Measurements from ENCODE around the gene PPP1R16B. TPM values are rescaled to one million over a fixed set of nuclear protein-coding genes. Genes with fewer than 3 reads are reported as not detected.

The PPP1R16B gene
- total RNA-seq, 2 experiments from 2014 or later: 87.6 to 91.1 TPM

DNA sequence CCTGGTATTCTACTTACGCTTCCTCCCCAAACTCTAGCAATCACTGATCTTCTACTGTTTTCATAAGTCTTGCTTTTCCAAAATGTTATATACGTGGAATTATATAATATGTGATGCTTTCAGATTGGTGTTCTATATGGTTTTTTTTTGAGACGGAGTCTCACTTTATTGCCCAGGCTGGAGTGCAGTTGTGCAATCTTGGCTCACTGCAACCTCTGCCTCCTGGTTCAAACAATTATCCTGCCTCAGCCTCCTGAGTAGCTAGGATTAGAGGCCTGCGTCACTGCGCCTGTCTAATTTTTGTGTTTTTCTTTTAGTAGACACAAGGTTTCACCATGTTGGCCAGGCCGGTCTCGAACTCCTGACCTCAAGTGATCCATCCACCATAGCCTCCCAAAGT is 109.9 kb downstream of the PPP1R16B start:
- no peaks in the 10 kb centered on the region for H3K9me3 ChIP-seq (ENCODE audit: control insufficient read depth in 1 of 2, insufficient read depth in 1 of 2, low read length in 2 of 2)

DNA sequence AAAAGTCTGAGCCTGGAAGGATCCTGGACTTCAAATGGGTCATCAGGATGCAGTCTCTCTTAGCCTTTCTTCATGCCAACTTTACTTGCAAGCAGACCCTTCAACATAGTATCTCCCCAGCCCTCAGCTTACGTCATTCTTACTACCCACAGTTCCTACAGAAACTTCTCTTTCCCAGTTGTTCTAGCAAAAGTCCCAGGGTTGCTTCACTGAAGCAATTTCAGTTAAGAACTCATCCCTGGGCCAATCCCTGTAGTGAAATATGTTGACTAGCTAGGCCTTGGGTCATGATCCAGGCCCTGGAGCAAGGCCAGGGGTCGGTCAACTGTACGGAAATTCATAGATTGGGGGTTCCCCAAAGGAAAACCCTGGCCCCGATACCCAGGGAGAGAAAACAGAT is 112.2 kb downstream of the PPP1R16B start:
- no peaks in the 10 kb centered on the region for H3K4me1 ChIP-seq (ENCODE audit: insufficient read depth, low read length)
- H3K9me3 ChIP-seq (ENCODE audit: control insufficient read depth in 1 of 2, insufficient read depth in 1 of 2, low read length in 2 of 2): no peaks in the 10 kb centered on the region
- TF ChIP-seq, protein P1, sequence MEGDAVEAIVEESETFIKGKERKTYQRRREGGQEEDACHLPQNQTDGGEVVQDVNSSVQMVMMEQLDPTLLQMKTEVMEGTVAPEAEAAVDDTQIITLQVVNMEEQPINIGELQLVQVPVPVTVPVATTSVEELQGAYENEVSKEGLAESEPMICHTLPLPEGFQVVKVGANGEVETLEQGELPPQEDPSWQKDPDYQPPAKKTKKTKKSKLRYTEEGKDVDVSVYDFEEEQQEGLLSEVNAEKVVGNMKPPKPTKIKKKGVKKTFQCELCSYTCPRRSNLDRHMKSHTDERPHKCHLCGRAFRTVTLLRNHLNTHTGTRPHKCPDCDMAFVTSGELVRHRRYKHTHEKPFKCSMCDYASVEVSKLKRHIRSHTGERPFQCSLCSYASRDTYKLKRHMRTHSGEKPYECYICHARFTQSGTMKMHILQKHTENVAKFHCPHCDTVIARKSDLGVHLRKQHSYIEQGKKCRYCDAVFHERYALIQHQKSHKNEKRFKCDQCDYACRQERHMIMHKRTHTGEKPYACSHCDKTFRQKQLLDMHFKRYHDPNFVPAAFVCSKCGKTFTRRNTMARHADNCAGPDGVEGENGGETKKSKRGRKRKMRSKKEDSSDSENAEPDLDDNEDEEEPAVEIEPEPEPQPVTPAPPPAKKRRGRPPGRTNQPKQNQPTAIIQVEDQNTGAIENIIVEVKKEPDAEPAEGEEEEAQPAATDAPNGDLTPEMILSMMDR (IDR thresholded peaks at IDR 0.05): no peak
- POLR2A ChIA-PET: no interaction called here
- no peak overlapping the region for H3K4me3 Mint-ChIP-seq
- no peak overlapping the region for H3K4me3 ChIP-seq (ENCODE audit: low read length)
- H3K27me3 Mint-ChIP-seq: no peaks in the 10 kb centered on the region
- H3K36me3 ChIP-seq (ENCODE audit: insufficient read depth, low read length): peaks cover 71% of the 10 kb centered on the region
- intact Hi-C loops (cut with DNase I, micrococcal nuclease): no loop called here
- no peak overlapping the region for H3K27ac ChIP-seq (ENCODE audit: low read depth in 1 of 2, low read length in 2 of 2)
- no peaks in the 10 kb centered on the region for H3K27me3 ChIP-seq (ENCODE audit: control insufficient read depth in 1 of 2, insufficient read depth in 2 of 2, low read length in 2 of 2)
- H3K36me3 Mint-ChIP-seq (ENCODE audit: low read depth): peaks cover 74% of the 10 kb centered on the region
- CTCF ChIA-PET: no interaction called here
- no peak overlapping the region for H3K27ac Mint-ChIP-seq
- no peaks in the 10 kb centered on the region for H3K9me3 Mint-ChIP-seq
- DNase-seq (no peak), ATAC-seq (ENCODE audit: poor library complexity) (no peak)
- no peaks in the 10 kb centered on the region for H3K4me1 Mint-ChIP-seq (ENCODE audit: low read depth)

More for the DNA sequence above, 109.9 kb downstream of the PPP1R16B start:
- CTCF ChIA-PET: no interaction called here
- ATAC-seq (ENCODE audit: poor library complexity) (no peak), DNase-seq (no peak)
- TF ChIP-seq, protein P1 (IDR thresholded peaks at IDR 0.05): no peak
- H3K9me3 Mint-ChIP-seq: no peaks in the 10 kb centered on the region
- no peak overlapping the region for H3K4me3 ChIP-seq (ENCODE audit: low read length)
- POLR2A ChIA-PET: no interaction called here
- no peak overlapping the region for H3K27ac ChIP-seq (ENCODE audit: low read depth in 1 of 2, low read length in 2 of 2)
- peaks cover 74% of the 10 kb centered on the region for H3K36me3 Mint-ChIP-seq (ENCODE audit: low read depth)
- intact Hi-C loops (cut with DNase I, micrococcal nuclease): no loop called here
- no peak overlapping the region for H3K4me3 Mint-ChIP-seq
- H3K27ac Mint-ChIP-seq: no peak overlapping the region
- no peaks in the 10 kb centered on the region for H3K27me3 ChIP-seq (ENCODE audit: control insufficient read depth in 1 of 2, insufficient read depth in 2 of 2, low read length in 2 of 2)
- no peaks in the 10 kb centered on the region for H3K27me3 Mint-ChIP-seq
- H3K36me3 ChIP-seq (ENCODE audit: insufficient read depth, low read length): peaks cover 75% of the 10 kb centered on the region
- H3K4me1 Mint-ChIP-seq (ENCODE audit: low read depth): no peaks in the 10 kb centered on the region
- no peaks in the 10 kb centered on the region for H3K4me1 ChIP-seq (ENCODE audit: insufficient read depth, low read length)

DNA sequence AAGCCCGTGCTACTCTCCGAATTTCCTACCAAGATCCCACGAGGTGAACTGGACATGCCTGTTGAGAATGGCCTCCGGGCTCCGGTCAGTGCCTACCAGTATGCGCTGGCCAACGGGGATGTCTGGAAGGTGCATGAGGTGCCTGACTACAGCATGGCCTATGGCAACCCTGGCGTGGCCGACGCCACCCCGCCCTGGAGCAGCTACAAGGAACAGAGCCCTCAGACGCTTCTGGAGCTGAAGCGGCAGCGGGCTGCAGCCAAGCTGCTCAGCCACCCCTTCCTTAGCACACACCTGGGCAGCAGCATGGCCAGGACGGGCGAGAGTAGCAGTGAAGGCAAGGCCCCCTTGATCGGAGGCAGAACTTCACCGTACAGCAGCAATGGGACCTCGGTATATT is 112.7 kb downstream of the PPP1R16B start:
- H3K27ac ChIP-seq (ENCODE audit: low read depth in 1 of 2, low read length in 2 of 2): no peak overlapping the region
- CTCF ChIA-PET: no interaction called here
- Mint-ChIP-seq H3K27ac (no peak overlapping the region), H3K36me3 (ENCODE audit: low read depth) (peaks cover 69% of the 10 kb centered on the region), H3K4me3 (no peak overlapping the region), H3K4me1 (ENCODE audit: low read depth) (no peaks in the 10 kb centered on the region), H3K27me3 (no peaks in the 10 kb centered on the region), H3K9me3 (no peaks in the 10 kb centered on the region)
- DNase-seq (no peak), ATAC-seq (ENCODE audit: poor library complexity) (no peak)
- H3K27me3 ChIP-seq (ENCODE audit: control insufficient read depth in 1 of 2, insufficient read depth in 2 of 2, low read length in 2 of 2): no peaks in the 10 kb centered on the region
- TF ChIP-seq, protein P1 (IDR thresholded peaks at IDR 0.05): no peak
- H3K9me3 ChIP-seq (ENCODE audit: control insufficient read depth in 1 of 2, insufficient read depth in 1 of 2, low read length in 2 of 2): no peaks in the 10 kb centered on the region
- intact Hi-C loops (cut with DNase I, micrococcal nuclease): no loop called here
- no peaks in the 10 kb centered on the region for H3K4me1 ChIP-seq (ENCODE audit: insufficient read depth, low read length)
- H3K36me3 ChIP-seq (ENCODE audit: insufficient read depth, low read length): peaks cover 67% of the 10 kb centered on the region
- POLR2A ChIA-PET: no interaction called here
- H3K4me3 ChIP-seq (ENCODE audit: low read length): no peak overlapping the region

All from CD4-positive, alpha-beta T cell (primary cell).